Measurements from ENCODE around the gene GNAI1. TPM values are rescaled to one million over a fixed set of nuclear protein-coding genes. Genes with fewer than 3 reads are reported as not detected.

GNAI1 gene
- total and polyA plus RNA-seq, 3 experiments from 2014 or later, result 0.39 to 3.8 (median 0.42) TPM

GRCh38 chr7:80127412-80128160, 7.0 kb upstream of the GNAI1 start:
- POLR2A ChIA-PET, result no interaction called here

GRCh38 chr7:80128918-80129317, 5.7 kb upstream of the GNAI1 start:
- Mint-ChIP-seq H3K36me3 (no peaks in the 10 kb centered on the region), H3K4me1 (peaks cover 0 to 3% (median 0%) of the 10 kb centered on the region in 3 donors), H3K27ac (no peak overlapping the region), H3K9me3 (peaks cover 0 to 5% (median 4%) of the 10 kb centered on the region in 5 donors), H3K4me3 (no peak overlapping the region), H3K27me3 (peaks cover under 1 to 7% of the 10 kb centered on the region in 2 donors)
- no peaks in the 10 kb centered on the region for H3K9me3 ChIP-seq (ENCODE audit: low read length)
- H3K4me1 ChIP-seq (ENCODE audit: insufficient read depth, low read length), result no peaks in the 10 kb centered on the region
- POLR2A ChIA-PET, result no interaction called here
- CTCF ChIA-PET, result no interaction called here
- H3K4me3 ChIP-seq (ENCODE audit: low read length), result no peak overlapping the region
- no peak overlapping the region for H3K27ac ChIP-seq (ENCODE audit: low read depth, low read length)
- H3K27me3 ChIP-seq (ENCODE audit: insufficient read depth, low read length, poor library complexity, severe bottlenecking), result peaks cover 3% of the 10 kb centered on the region
- no peaks in the 10 kb centered on the region for H3K36me3 ChIP-seq (ENCODE audit: insufficient read depth, low read length)
- DNase-seq, result no peak

More at GRCh38 chr7:80127412-80128160, 7.0 kb upstream of the GNAI1 start:
- Histone ChIP-seq H3K27me3 (ENCODE audit: insufficient read depth, low read length, poor library complexity, severe bottlenecking) (no peaks in the 10 kb centered on the region), H3K4me1 (ENCODE audit: insufficient read depth, low read length) (no peaks in the 10 kb centered on the region), H3K9me3 (ENCODE audit: low read length) (no peaks in the 10 kb centered on the region), H3K36me3 (ENCODE audit: insufficient read depth, low read length) (no peaks in the 10 kb centered on the region), H3K4me3 (ENCODE audit: low read length) (no peak overlapping the region), H3K27ac (ENCODE audit: low read depth, low read length) (no peak overlapping the region)
- DNase-seq, result no peak
- CTCF ChIA-PET, result no interaction called here
- Mint-ChIP-seq H3K9me3 (peaks cover 0 to 7% (median 3%) of the 10 kb centered on the region in 5 donors), H3K27ac (no peak overlapping the region), H3K4me1 (peaks cover 0 to 3% (median 0%) of the 10 kb centered on the region in 3 donors), H3K36me3 (no peaks in the 10 kb centered on the region), H3K4me3 (no peak overlapping the region), H3K27me3 (no peaks in the 10 kb centered on the region)

- ChIA-PET CTCF (no interaction called here), POLR2A (no interaction called here)
- H3K4me3 ChIP-seq (ENCODE audit: low read length), result no peak overlapping the region
- peaks cover 2 to 11% of the 10 kb centered on the region in 2 donors for H3K27me3 Mint-ChIP-seq
- no peak overlapping the region for H3K27ac ChIP-seq (ENCODE audit: low read depth, low read length)
- peaks cover 3% of the 10 kb centered on the region for H3K27me3 ChIP-seq (ENCODE audit: insufficient read depth, low read length, poor library complexity, severe bottlenecking)
- no peaks in the 10 kb centered on the region for H3K4me1 ChIP-seq (ENCODE audit: insufficient read depth, low read length)
- peaks cover 0 to 4% (median 0%) of the 10 kb centered on the region in 3 donors for H3K4me1 Mint-ChIP-seq
- no peak for DNase-seq
- no peaks in the 10 kb centered on the region for H3K36me3 Mint-ChIP-seq
- no peak overlapping the region for H3K4me3 Mint-ChIP-seq
- peaks cover 0 to 6% (median 3%) of the 10 kb centered on the region in 5 donors for H3K9me3 Mint-ChIP-seq
- H3K27ac Mint-ChIP-seq, result no peak overlapping the region
- H3K36me3 ChIP-seq (ENCODE audit: insufficient read depth, low read length), result no peaks in the 10 kb centered on the region
- H3K9me3 ChIP-seq (ENCODE audit: low read length), result no peaks in the 10 kb centered on the region
These were observed 4.8 kb upstream of the GNAI1 start for GRCh38 chr7:80129785-80130184.

GRCh38 chr7:80131675-80132435, 2.8 kb upstream of the GNAI1 start:
- Histone ChIP-seq H3K4me1 (ENCODE audit: insufficient read depth, low read length) (no peaks in the 10 kb centered on the region), H3K27ac (ENCODE audit: low read depth, low read length) (no peak overlapping the region), H3K9me3 (ENCODE audit: low read length) (no peaks in the 10 kb centered on the region), H3K27me3 (ENCODE audit: insufficient read depth, low read length, poor library complexity, severe bottlenecking) (peaks cover 3% of the 10 kb centered on the region), H3K4me3 (ENCODE audit: low read length) (no peak overlapping the region), H3K36me3 (ENCODE audit: insufficient read depth, low read length) (no peaks in the 10 kb centered on the region)
- ChIA-PET CTCF (no interaction called here), POLR2A (no interaction called here)
- DNase-seq, result no peak
- Mint-ChIP-seq H3K27me3 (peaks cover 13 to 23% of the 10 kb centered on the region in 2 donors), H3K27ac (no peak overlapping the region), H3K36me3 (no peaks in the 10 kb centered on the region), H3K4me3 (no peak overlapping the region), H3K9me3 (peaks cover 4 to 11% (median 7%) of the 10 kb centered on the region in 5 donors), H3K4me1 (peaks cover 5 to 8% (median 5%) of the 10 kb centered on the region in 3 donors)

- peaks cover 5 to 8% (median 5%) of the 10 kb centered on the region in 3 donors for H3K4me1 Mint-ChIP-seq
- DNase-seq, result no peak
- Histone ChIP-seq H3K27me3 (ENCODE audit: insufficient read depth, low read length, poor library complexity, severe bottlenecking) (peaks cover 3% of the 10 kb centered on the region), H3K9me3 (ENCODE audit: low read length) (no peaks in the 10 kb centered on the region), H3K4me3 (ENCODE audit: low read length) (no peak overlapping the region), H3K27ac (ENCODE audit: low read depth, low read length) (no peak overlapping the region), H3K36me3 (ENCODE audit: insufficient read depth, low read length) (no peaks in the 10 kb centered on the region), H3K4me1 (ENCODE audit: insufficient read depth, low read length) (no peaks in the 10 kb centered on the region)
- POLR2A ChIA-PET, result no interaction called here
- H3K27me3 Mint-ChIP-seq, result peaks cover 14 to 26% of the 10 kb centered on the region in 2 donors
- no peak overlapping the region for H3K27ac Mint-ChIP-seq
- CTCF ChIA-PET, result no interaction called here
- H3K36me3 Mint-ChIP-seq, result no peaks in the 10 kb centered on the region
- peaks cover 5 to 14% (median 8%) of the 10 kb centered on the region in 5 donors for H3K9me3 Mint-ChIP-seq
- no peak overlapping the region for H3K4me3 Mint-ChIP-seq
These were observed 2.0 kb upstream of the GNAI1 start for GRCh38 chr7:80132594-80132993.

- Mint-ChIP-seq H3K9me3 (peaks cover 7 to 16% (median 11%) of the 10 kb centered on the region in 5 donors), H3K4me3 (peak overlapping the region in 2 of 7 donors; percentile 19 to 22), H3K27me3 (peaks cover 14 to 32% of the 10 kb centered on the region in 2 donors), H3K27ac (no peak overlapping the region), H3K36me3 (no peaks in the 10 kb centered on the region), H3K4me1 (peaks cover 5 to 10% (median 5%) of the 10 kb centered on the region in 3 donors)
- POLR2A ChIA-PET, result no interaction called here
- Histone ChIP-seq H3K4me1 (ENCODE audit: insufficient read depth, low read length) (no peaks in the 10 kb centered on the region), H3K36me3 (ENCODE audit: insufficient read depth, low read length) (no peaks in the 10 kb centered on the region), H3K9me3 (ENCODE audit: low read length) (no peaks in the 10 kb centered on the region), H3K27me3 (ENCODE audit: insufficient read depth, low read length, poor library complexity, severe bottlenecking) (peaks cover 3% of the 10 kb centered on the region), H3K27ac (ENCODE audit: low read depth, low read length) (no peak overlapping the region), H3K4me3 (ENCODE audit: low read length) (no peak overlapping the region)
- CTCF ChIA-PET, result no interaction called here
- peak in 1 of 5 donors; percentile 10 for DNase-seq
These were observed 1.1 kb upstream of the GNAI1 start for GRCh38 chr7:80133361-80134114.

GRCh38 chr7:80134115-80134535, 506 bp upstream of the GNAI1 start:
- no peaks in the 10 kb centered on the region for H3K9me3 ChIP-seq (ENCODE audit: low read length)
- no peaks in the 10 kb centered on the region for H3K4me1 ChIP-seq (ENCODE audit: insufficient read depth, low read length)
- Mint-ChIP-seq H3K27ac (no peak overlapping the region), H3K27me3 (peaks cover 14 to 32% of the 10 kb centered on the region in 2 donors), H3K4me1 (peaks cover 5 to 10% (median 5%) of the 10 kb centered on the region in 3 donors), H3K9me3 (peaks cover 7 to 16% (median 13%) of the 10 kb centered on the region in 5 donors), H3K36me3 (no peaks in the 10 kb centered on the region), H3K4me3 (peak overlapping the region in 2 of 7 donors; percentile 22 to 42)
- H3K27ac ChIP-seq (ENCODE audit: low read depth, low read length), result no peak overlapping the region
- no peak overlapping the region for H3K4me3 ChIP-seq (ENCODE audit: low read length)
- ChIA-PET POLR2A (no interaction called here), CTCF (no interaction called here)
- peaks cover 3% of the 10 kb centered on the region for H3K27me3 ChIP-seq (ENCODE audit: insufficient read depth, low read length, poor library complexity, severe bottlenecking)
- no peak for DNase-seq
- H3K36me3 ChIP-seq (ENCODE audit: insufficient read depth, low read length), result no peaks in the 10 kb centered on the region

Data from CD8-positive, alpha-beta memory T cell (primary cell).